ENCODE data around the gene CNOT10.
"Not testable (repeated sequence)": the region's sequence is repeated elsewhere in the genome, so short reads cannot be mapped to it uniquely, and the experiment has no call there.

CNOT10 gene

GRCh38 chr3:32764481-32764880 is 79.5 kb downstream of the CNOT10 start:
- DNase-seq: no peak

- DNase-seq: no peak
Observed at GRCh38 chr3:32778389-32778788, 93.4 kb downstream of the CNOT10 start.

- DNase-seq: no peak
Observed at GRCh38 chr3:32780071-32780734, 95.2 kb downstream of the CNOT10 start.

- DNase-seq: peak; percentile 68 to 78
Observed at GRCh38 chr3:32780735-32781210, 95.8 kb downstream of the CNOT10 start.

- peak; percentile 76 to 78 for DNase-seq
Observed at GRCh38 chr3:32781211-32781968, 96.4 kb downstream of the CNOT10 start.

- not testable (repeated sequence) for DNase-seq
Observed at GRCh38 chr3:32781969-32782270, 96.9 kb downstream of the CNOT10 start.

GRCh38 chr3:32782407-32782806 is 97.4 kb downstream of the CNOT10 start:
- DNase-seq: no peak

GRCh38 chr3:32791833-32792232 is 106.8 kb downstream of the CNOT10 start:
- DNase-seq: no peak

GRCh38 chr3:32794487-32795308 is 109.7 kb downstream of the CNOT10 start:
- no peak for DNase-seq

GRCh38 chr3:32796384-32796950 is 111.5 kb downstream of the CNOT10 start:
- DNase-seq: not testable (repeated sequence)

GRCh38 chr3:32797776-32798175 is 112.8 kb downstream of the CNOT10 start:
- DNase-seq: no peak

- not testable (repeated sequence) for DNase-seq
Observed at GRCh38 chr3:32801440-32801839, 116.5 kb downstream of the CNOT10 start.

GRCh38 chr3:32813180-32813579 is 128.2 kb downstream of the CNOT10 start:
- peak in 1 of 2 experiments; percentile 26 for DNase-seq

- peak; percentile 96 for DNase-seq
Observed at GRCh38 chr3:32814361-32814760, 129.4 kb downstream of the CNOT10 start.

- peak in 1 of 2 experiments; percentile 40 for DNase-seq
Observed at GRCh38 chr3:32815841-32816438, 131.0 kb downstream of the CNOT10 start.

GRCh38 chr3:32816439-32817256 is 131.7 kb downstream of the CNOT10 start:
- DNase-seq: peak; percentile 79 to 89

GRCh38 chr3:32817257-32817557 is 132.2 kb downstream of the CNOT10 start:
- no peak for DNase-seq

GRCh38 chr3:32817558-32818228 is 132.7 kb downstream of the CNOT10 start, which contains the start of gene TRIM71:
TSS of gene TRIM71 (plus strand) at chr3:32817997. CDS start at chr3:32818081, 84 bp downstream.
- DNase-seq: peak in 1 of 2 experiments; percentile 45

- no peak for DNase-seq
Observed at GRCh38 chr3:32818229-32818969, 133.4 kb downstream of the CNOT10 start.

GRCh38 chr3:32818970-32819511 is 134.1 kb downstream of the CNOT10 start:
- peak in 1 of 2 experiments; percentile 36 for DNase-seq

Data from Kasumi-1 (cell line).